Activated CD4-positive, alpha-beta memory T cell treated with anti-CD3 and anti-CD28 coated beads for 36 hours (primary cell): ENCODE measurements around the gene TRPM2. TPM values are rescaled to one million over a fixed set of nuclear protein-coding genes. Genes with fewer than 3 reads are reported as not detected.
"Not testable (repeated sequence)": the region's sequence is repeated elsewhere in the genome, so short reads cannot be mapped to it uniquely, and the experiment has no call there.

Experiments
- CTCF ChIA-PET: fragments of 350-600 bp; sonication (Branson Sonifier 250); formaldehyde crosslinking; loops from one replicate; lab custom pipeline; 2021; ENCODE audit warnings: antibody characterized with exemption, inconsistent platforms; lab: Charles Lee
- POLR2A ChIA-PET: fragments of 350-600 bp; sonication (Branson Sonifier 250); formaldehyde crosslinking; loops from one replicate; lab custom pipeline; 2021; ENCODE audit warnings: antibody characterized with exemption; lab: Charles Lee
- DNase-seq: peaks from one replicate; pipeline ENCODE4 v3.0.0-alpha.2; 2020
- H3K27ac Mint-ChIP-seq: one replicate; pipeline ENCODE4 v1.8.0; 2021; ENCODE audit warnings: mixed read lengths
- H3K27me3 Mint-ChIP-seq: one replicate; pipeline ENCODE4 v1.8.0; 2021; ENCODE audit warnings: mixed read lengths
- H3K36me3 Mint-ChIP-seq: one replicate; pipeline ENCODE4 v1.8.0; 2021; ENCODE audit warnings: mixed read lengths
- H3K4me1 Mint-ChIP-seq: one replicate; pipeline ENCODE4 v1.8.0; 2021; ENCODE audit warnings: low read depth, mixed read lengths
- H3K4me3 Mint-ChIP-seq: one replicate; pipeline ENCODE4 v1.8.0; 2021; ENCODE audit warnings: mild to moderate bottlenecking, mixed read lengths
- H3K9me3 Mint-ChIP-seq: one replicate; pipeline ENCODE4 v1.8.0; 2021; ENCODE audit warnings: mixed read lengths
- intact Hi-C: fragments of 100-400 bp; cut with micrococcal nuclease; formaldehyde crosslinking; loops from one replicate; pipeline ENCODE4 v1.15.1; 2023
- total RNA-seq, 2 experiments: library from RNA; stranded (reverse); gene quantifications; one replicate each; pipeline ENCODE4 v1.2.3, GENCODE V29; 2021

Gene TRPM2
- total RNA-seq, 2 experiments from 2014 or later: 1.6 to 1.9 TPM

DNA sequence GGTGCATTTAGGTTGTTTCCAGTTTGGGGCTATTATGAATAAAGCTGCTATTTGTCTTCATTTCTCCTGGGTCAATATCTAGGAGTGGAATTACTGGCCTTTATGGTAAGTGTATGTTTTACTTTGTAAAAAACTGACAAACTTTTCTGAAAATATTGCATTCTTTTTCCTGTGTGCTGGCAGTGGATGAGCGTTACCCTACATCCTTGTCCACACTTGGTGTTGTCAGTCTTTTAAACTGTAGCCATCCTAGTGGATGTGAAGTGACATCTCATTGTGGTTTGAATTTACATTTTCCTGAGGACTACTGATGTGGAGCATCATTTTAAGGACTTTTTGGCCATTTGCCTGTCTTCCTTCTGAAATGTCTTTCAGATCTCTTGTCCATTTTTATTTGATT lies 35.9 kb downstream of the TRPM2 start:
- no peak overlapping the region for H3K4me3 Mint-ChIP-seq
- intact Hi-C loops: no loop called here
- H3K27me3 Mint-ChIP-seq: no peaks in the 10 kb centered on the region
- H3K27ac Mint-ChIP-seq: no peak overlapping the region
- peaks cover 5% of the 10 kb centered on the region for H3K36me3 Mint-ChIP-seq
- H3K9me3 Mint-ChIP-seq: peaks cover 24% of the 10 kb centered on the region
- H3K4me1 Mint-ChIP-seq: no peaks in the 10 kb centered on the region
- ChIA-PET CTCF (no interaction called here), POLR2A (no interaction called here)
- no peak for DNase-seq

DNA sequence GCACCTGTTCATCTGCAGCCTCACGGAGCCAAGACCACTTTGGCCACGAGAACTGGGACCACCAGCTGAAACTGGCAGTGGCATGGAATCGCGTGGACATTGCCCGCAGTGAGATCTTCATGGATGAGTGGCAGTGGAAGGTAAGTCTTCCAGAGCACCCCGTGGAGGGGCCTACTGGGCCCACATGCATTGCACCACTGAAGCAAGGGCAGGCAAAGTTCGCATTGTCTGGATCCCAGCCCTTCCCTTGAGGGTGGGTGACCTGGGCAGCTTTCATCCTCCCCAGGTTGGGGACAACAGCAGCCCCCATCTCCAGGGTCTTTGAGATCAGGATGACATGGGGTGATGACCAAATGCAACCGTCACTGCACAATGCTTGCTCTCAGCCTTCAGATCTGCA lies 37.5 kb downstream of the TRPM2 start:
- H3K36me3 Mint-ChIP-seq: peaks cover 1% of the 10 kb centered on the region
- ChIA-PET POLR2A (no interaction called here), CTCF (no interaction called here)
- H3K27me3 Mint-ChIP-seq: no peaks in the 10 kb centered on the region
- no peaks in the 10 kb centered on the region for H3K4me1 Mint-ChIP-seq
- no peak for DNase-seq
- H3K4me3 Mint-ChIP-seq: no peak overlapping the region
- no peak overlapping the region for H3K27ac Mint-ChIP-seq
- peaks cover 9% of the 10 kb centered on the region for H3K9me3 Mint-ChIP-seq
- intact Hi-C loops: no loop called here

DNA sequence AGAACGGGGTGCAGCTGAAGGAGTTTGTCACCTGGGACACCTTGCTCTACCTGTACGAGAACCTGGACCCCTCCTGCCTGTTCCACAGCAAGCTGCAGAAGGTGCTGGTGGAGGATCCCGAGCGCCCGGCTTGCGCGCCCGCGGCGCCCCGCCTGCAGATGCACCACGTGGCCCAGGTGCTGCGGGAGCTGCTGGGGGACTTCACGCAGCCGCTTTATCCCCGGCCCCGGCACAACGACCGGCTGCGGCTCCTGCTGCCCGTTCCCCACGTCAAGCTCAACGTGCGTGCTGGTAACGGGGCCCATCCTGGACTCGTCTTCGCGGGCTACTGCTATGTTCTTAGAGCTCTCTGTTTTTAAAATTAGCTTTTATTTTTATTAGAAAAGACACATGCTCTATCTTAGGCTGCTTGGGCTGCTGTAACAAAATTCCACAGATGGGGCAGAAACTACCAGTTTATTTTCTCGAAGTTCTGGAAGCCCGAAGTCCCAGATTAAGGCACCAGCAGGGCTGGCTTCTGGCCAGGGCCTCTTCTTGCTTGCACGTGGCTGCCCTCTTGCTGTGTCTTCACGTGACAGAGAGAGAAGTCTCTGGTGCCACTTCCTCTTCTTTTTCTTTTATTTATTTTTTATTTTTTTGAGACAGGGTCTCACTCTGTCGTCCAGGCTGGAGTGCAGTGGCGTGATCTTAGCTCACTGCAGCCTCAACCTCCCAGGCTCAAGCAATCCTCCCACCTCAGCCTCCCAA lies 38.1 kb downstream of the TRPM2 start:
- H3K27me3 Mint-ChIP-seq: no peaks in the 10 kb centered on the region
- peaks cover 5% of the 10 kb centered on the region for H3K9me3 Mint-ChIP-seq
- no peak overlapping the region for H3K27ac Mint-ChIP-seq
- no peaks in the 10 kb centered on the region for H3K36me3 Mint-ChIP-seq
- ChIA-PET CTCF (no interaction called here), POLR2A (no interaction called here)
- DNase-seq: no peak
- intact Hi-C loops: no loop called here
- no peaks in the 10 kb centered on the region for H3K4me1 Mint-ChIP-seq
- H3K4me3 Mint-ChIP-seq: no peak overlapping the region

DNA sequence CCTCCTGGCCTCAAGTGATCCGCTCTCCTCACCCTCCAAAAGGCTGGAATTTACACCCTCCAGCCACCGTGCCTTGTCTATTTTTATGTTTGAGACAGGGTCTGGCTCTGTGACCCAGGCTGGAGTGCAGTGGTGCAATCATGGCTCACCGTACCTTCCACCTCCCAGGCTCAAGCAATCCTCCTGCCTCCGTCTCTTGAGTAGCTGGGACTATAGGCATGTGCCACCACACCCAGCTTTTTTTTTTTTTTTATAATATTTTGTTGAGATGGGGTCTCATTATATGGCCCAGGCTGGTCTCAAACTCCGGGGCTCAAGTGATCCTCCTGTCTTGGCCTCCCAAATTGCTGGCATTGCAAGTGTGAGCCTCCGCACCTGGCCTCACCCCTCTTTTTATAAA lies 38.8 kb downstream of the TRPM2 start:
- H3K4me1 Mint-ChIP-seq: no peaks in the 10 kb centered on the region
- no peak overlapping the region for H3K4me3 Mint-ChIP-seq

DNA sequence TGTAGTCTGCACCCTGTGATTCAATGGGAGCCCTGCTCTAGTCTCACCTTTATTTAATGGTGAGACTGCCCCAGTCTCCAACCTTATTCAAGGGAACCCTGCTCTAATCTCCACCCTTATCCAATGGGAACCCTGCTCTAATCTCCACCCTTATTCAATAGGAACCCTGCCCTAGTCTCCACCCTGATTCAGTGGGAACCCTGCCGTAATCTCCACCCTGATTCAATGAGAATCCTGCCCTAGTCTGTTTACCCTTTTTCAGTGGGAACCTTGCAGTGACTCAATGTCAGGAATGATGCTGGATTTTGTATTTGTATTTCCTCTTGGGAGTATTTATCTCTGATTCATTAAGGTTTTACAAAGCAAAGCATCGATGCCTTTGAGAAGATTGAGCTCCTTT lies 39.5 kb downstream of the TRPM2 start:
- intact Hi-C loops: no loop called here
- H3K9me3 Mint-ChIP-seq: peaks cover 3% of the 10 kb centered on the region
- CTCF ChIA-PET: interaction anchor here (0.6 kb wide), 1 partner anchor 14 kb away, joined by 4 read pairs; no protein-coding TSS in a partner anchor

More for the DNA sequence above, 38.8 kb downstream of the TRPM2 start:
- Mint-ChIP-seq H3K36me3 (no peaks in the 10 kb centered on the region), H3K9me3 (peaks cover 3% of the 10 kb centered on the region), H3K27ac (no peak overlapping the region), H3K27me3 (no peaks in the 10 kb centered on the region)
- intact Hi-C loops: no loop called here
- ChIA-PET POLR2A (no interaction called here), CTCF (interaction anchor here (0.6 kb wide), 1 partner anchor 14 kb away, joined by 4 read pairs; no protein-coding TSS in a partner anchor)
- no peak for DNase-seq

DNA sequence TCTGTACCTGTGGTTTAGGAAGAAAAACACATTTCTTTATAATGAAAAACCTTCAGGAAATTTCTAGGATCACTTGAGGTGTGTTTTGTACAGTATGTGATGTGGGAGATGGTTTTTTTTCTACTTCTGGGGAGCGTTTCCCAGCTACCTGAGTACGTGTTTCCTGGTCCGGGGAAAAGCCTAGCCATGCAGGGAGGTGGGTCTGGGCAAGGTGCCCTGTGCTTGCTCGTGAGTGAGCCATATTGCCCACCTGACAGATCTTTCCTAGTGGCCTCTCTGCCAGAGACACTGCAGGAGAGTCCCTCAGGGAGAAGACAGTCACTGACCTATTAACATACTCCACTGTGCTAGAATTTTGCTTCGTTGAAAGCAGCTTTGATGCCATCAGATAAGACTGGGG lies 41.3 kb downstream of the TRPM2 start:
- H3K27ac Mint-ChIP-seq: no peak overlapping the region
- H3K36me3 Mint-ChIP-seq: no peaks in the 10 kb centered on the region
- H3K27me3 Mint-ChIP-seq: no peaks in the 10 kb centered on the region
- H3K4me1 Mint-ChIP-seq: no peaks in the 10 kb centered on the region
- intact Hi-C loops: no loop called here
- POLR2A ChIA-PET: no interaction called here
- CTCF ChIA-PET: no interaction called here
- no peak overlapping the region for H3K4me3 Mint-ChIP-seq
- DNase-seq: no peak
- peaks cover 3% of the 10 kb centered on the region for H3K9me3 Mint-ChIP-seq

More for the DNA sequence above, 39.5 kb downstream of the TRPM2 start:
- Mint-ChIP-seq H3K27ac (no peak overlapping the region), H3K4me1 (no peaks in the 10 kb centered on the region), H3K4me3 (no peak overlapping the region), H3K27me3 (no peaks in the 10 kb centered on the region), H3K36me3 (no peaks in the 10 kb centered on the region)
- POLR2A ChIA-PET: no interaction called here
- DNase-seq: no peak

DNA sequence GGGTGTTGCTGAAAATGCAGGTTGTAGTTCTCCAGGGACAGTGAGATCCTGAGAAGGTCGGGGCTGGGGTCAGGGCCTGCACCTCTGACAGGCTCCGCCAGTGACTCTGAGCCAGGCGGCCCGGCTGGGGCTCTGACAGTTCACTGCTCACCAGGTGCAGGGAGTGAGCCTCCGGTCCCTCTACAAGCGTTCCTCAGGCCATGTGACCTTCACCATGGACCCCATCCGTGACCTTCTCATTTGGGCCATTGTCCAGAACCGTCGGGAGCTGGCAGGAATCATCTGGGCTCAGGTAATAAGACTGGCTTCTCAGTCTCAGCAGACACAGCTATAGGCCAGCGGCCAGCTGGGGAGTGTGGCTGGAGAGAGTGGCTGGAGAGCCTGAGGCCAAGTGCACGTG lies 41.8 kb downstream of the TRPM2 start:
- intact Hi-C loops: no loop called here
- Mint-ChIP-seq H3K27ac (no peak overlapping the region), H3K9me3 (peaks cover under 1% of the 10 kb centered on the region), H3K4me1 (no peaks in the 10 kb centered on the region), H3K27me3 (no peaks in the 10 kb centered on the region), H3K36me3 (no peaks in the 10 kb centered on the region), H3K4me3 (no peak overlapping the region)
- ChIA-PET POLR2A (no interaction called here), CTCF (no interaction called here)
- DNase-seq: no peak

DNA sequence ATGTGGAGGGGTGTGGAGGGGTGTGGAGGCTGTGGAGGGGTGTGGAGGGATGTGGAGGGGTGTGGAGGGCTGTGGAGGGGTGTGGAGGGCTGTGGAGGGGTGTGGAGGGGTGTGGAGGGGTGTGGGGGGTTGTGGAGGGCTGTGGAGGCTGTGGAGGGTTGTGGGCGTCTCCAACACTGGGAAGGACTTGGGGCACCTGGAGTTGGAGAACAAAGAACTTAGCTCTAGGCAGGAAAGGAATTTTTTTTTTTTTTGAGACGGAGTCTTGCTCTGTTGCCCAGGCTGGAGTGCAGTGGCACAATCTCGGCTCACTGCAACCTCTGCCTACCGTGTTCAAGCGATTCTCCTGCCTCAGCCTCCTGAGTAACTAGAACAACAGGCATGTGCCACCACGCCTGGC lies 43.4 kb downstream of the TRPM2 start:
- H3K4me3 Mint-ChIP-seq, H3K9me3 Mint-ChIP-seq, DNase-seq, H3K4me1 Mint-ChIP-seq, CTCF ChIA-PET, intact Hi-C loops, H3K27ac Mint-ChIP-seq, H3K27me3 Mint-ChIP-seq, POLR2A ChIA-PET, H3K36me3 Mint-ChIP-seq: not testable (repeated sequence)

DNA sequence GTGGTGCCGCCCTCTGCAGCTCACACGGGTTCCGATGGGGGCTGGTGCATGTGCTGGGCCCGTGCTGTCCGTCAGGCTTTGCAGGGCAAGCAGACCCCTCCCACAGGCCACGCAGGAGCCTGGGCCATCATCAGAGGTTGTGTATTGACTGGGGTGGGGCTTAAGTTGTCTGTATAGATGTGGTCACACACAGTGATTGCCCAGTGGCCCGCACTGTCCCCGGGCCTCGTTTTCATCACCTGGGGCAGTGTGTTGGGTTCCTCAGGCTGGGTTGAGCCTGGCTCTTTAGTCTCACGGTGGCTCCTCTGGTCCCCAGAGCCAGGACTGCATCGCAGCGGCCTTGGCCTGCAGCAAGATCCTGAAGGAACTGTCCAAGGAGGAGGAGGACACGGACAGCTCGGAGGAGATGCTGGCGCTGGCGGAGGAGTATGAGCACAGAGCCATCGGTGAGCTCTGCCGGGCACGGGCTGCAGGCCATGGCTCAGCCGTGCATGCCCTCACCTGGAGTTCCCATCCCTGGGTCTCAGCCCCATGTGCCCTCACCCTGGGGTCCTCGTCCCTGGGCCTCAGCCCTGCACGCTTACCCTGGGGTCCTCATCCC lies 44.1 kb downstream of the TRPM2 start:
- CTCF ChIA-PET: no interaction called here
- intact Hi-C loops: no loop called here
- Mint-ChIP-seq H3K36me3 (no peaks in the 10 kb centered on the region), H3K27ac (no peak overlapping the region), H3K4me3 (no peak overlapping the region), H3K4me1 (no peaks in the 10 kb centered on the region), H3K27me3 (no peaks in the 10 kb centered on the region), H3K9me3 (no peaks in the 10 kb centered on the region)
- POLR2A ChIA-PET: no interaction called here
- no peak for DNase-seq

DNA sequence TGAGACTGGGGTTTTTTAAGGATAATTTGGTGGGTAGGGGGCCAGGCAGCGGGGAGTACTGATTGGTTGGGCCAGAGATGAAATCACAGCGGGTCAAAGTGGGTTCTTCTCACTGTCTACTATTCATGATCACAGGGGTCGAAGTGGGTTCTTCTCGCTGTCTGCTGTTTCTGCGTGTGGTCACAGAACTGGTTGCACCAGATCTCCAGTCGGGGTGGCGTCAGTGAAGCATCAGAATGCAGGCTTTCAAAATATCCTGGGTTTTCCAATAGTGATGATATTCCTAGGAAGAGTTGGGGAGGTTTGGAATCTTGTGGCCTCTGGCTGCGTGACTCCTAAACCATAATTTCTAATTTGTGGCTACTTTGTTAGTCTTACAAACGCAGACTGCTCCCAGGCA lies 45.1 kb downstream of the TRPM2 start:
- H3K9me3 Mint-ChIP-seq: peaks cover 3% of the 10 kb centered on the region
- no peak overlapping the region for H3K27ac Mint-ChIP-seq
- ChIA-PET CTCF (no interaction called here), POLR2A (no interaction called here)
- intact Hi-C loops: no loop called here
- DNase-seq: no peak
- H3K4me1 Mint-ChIP-seq: no peaks in the 10 kb centered on the region
- H3K4me3 Mint-ChIP-seq: no peak overlapping the region
- no peaks in the 10 kb centered on the region for H3K36me3 Mint-ChIP-seq
- no peaks in the 10 kb centered on the region for H3K27me3 Mint-ChIP-seq

DNA sequence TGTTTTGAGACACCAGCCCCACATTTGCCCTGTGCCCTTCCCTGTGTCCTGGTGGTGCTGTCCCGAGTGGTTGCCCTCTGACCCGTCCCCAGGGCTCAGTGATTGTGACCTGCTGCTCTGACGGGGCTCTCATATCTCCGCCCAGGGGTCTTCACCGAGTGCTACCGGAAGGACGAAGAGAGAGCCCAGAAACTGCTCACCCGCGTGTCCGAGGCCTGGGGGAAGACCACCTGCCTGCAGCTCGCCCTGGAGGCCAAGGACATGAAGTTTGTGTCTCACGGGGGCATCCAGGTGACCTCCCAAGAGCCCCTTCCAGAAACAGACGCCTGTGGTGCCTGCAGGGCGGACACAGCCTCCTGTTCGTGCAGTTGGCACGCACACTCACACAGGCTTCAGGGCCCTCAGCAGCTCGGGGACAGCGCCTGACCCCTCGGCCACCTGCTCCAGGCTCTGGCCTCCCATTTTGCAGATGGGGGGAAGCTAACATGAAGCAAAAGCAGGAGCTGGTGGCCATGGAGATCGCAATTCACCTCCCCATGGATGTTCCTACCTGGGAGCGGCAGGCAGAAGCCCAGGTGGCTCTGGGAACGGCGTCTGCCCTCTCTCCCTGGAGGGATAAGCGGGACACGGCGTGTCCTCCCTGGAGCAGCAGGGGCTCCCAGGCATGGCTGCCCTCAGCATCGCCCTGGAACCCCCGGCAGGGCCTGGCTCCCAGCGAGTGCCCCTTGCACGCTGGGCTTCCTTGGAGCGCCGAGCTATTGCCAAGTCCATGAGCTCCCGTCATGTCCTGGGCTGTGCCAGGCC lies 45.9 kb downstream of the TRPM2 start:
- Mint-ChIP-seq H3K36me3 (no peaks in the 10 kb centered on the region), H3K9me3 (peaks cover 4% of the 10 kb centered on the region), H3K27me3 (no peaks in the 10 kb centered on the region), H3K27ac (no peak overlapping the region), H3K4me1 (no peaks in the 10 kb centered on the region), H3K4me3 (no peak overlapping the region)
- CTCF ChIA-PET: no interaction called here
- intact Hi-C loops: no loop called here
- POLR2A ChIA-PET: no interaction called here
- no peak for DNase-seq

DNA sequence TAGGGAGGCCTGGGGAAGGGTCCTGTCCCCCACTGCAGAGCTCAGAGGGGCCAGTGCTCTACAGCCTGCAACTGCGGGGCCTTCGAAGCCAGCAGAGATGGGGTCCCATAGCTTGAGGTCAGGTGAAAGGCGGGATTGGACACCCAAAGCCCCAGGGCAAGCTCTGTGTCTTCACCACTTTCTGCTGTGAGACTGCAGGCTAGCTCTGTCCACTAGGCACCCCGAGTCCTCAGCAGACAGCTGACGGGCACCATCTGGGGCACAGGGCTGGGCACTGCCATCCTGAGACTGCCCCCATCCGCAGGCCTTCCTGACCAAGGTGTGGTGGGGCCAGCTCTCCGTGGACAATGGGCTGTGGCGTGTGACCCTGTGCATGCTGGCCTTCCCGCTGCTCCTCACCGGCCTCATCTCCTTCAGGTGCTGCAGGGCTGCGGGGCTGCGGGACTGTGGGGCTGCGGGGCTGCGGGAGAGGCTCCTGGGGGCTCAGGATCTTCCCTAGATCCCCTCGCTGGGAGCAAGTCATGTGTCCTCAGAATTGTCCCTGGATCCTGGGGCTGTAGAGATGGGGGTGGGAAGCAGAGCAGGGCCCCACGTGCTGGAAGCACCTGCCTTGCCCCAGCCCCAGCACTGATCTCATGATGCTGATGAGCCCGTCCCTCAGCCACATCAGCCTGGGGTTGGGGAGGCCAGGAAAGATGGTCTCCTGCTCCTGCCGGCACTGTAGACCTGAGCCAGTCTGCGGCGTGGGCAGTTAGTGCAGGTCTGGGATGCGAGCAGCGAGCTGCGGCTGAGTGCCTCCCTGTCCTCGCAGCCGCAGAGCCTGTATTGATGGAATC lies 46.8 kb downstream of the TRPM2 start:
- POLR2A ChIA-PET: no interaction called here
- H3K27me3 Mint-ChIP-seq: no peaks in the 10 kb centered on the region
- no peaks in the 10 kb centered on the region for H3K36me3 Mint-ChIP-seq
- intact Hi-C loops: no loop called here
- H3K27ac Mint-ChIP-seq: no peak overlapping the region
- H3K4me3 Mint-ChIP-seq: no peak overlapping the region
- DNase-seq: no peak
- H3K4me1 Mint-ChIP-seq: no peaks in the 10 kb centered on the region
- CTCF ChIA-PET: no interaction called here
- H3K9me3 Mint-ChIP-seq: peaks cover 4% of the 10 kb centered on the region
